GM21619 (cell line): ENCODE results near the gene TMC2.
"Not testable (repeated sequence)": the region's sequence is repeated elsewhere in the genome, so short reads cannot be mapped to it uniquely, and the experiment has no call there.

Experiments
- ATAC-seq: cut with Tn5 transposase; IDR thresholded peaks from one replicate; pipeline ENCODE4 v1.9.1; 2021; ENCODE audit not compliant: unreplicated experiment

The TMC2 gene, protein sequence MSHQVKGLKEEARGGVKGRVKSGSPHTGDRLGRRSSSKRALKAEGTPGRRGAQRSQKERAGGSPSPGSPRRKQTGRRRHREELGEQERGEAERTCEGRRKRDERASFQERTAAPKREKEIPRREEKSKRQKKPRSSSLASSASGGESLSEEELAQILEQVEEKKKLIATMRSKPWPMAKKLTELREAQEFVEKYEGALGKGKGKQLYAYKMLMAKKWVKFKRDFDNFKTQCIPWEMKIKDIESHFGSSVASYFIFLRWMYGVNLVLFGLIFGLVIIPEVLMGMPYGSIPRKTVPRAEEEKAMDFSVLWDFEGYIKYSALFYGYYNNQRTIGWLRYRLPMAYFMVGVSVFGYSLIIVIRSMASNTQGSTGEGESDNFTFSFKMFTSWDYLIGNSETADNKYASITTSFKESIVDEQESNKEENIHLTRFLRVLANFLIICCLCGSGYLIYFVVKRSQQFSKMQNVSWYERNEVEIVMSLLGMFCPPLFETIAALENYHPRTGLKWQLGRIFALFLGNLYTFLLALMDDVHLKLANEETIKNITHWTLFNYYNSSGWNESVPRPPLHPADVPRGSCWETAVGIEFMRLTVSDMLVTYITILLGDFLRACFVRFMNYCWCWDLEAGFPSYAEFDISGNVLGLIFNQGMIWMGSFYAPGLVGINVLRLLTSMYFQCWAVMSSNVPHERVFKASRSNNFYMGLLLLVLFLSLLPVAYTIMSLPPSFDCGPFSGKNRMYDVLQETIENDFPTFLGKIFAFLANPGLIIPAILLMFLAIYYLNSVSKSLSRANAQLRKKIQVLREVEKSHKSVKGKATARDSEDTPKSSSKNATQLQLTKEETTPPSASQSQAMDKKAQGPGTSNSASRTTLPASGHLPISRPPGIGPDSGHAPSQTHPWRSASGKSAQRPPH

DNA sequence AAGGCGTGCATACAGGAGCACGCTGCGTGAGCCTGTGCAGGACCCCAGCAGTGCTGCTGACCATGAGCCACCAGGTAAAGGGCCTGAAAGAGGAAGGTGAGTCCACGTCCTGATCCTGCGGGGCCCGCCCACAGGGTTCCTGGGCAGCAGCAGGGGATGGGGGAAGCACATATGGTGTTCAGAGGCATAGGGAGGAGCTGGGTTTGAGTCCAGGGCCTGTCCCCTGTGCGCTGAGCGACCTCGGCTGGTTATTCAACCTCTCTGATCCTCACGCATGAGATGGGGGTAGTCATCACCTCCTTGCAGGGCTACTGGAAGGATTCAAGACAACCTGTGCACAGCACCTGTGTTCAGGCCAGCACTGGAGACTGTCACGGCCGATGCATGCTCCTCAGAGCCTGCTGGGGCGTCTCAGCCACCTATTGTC lies at the start of gene TMC2:
TSS of gene TMC2 (plus strand) at position 14 of the 427 bp plus-strand sequence. CDS start at position 63, 49 bp downstream.
- ATAC-seq: no peak

DNA sequence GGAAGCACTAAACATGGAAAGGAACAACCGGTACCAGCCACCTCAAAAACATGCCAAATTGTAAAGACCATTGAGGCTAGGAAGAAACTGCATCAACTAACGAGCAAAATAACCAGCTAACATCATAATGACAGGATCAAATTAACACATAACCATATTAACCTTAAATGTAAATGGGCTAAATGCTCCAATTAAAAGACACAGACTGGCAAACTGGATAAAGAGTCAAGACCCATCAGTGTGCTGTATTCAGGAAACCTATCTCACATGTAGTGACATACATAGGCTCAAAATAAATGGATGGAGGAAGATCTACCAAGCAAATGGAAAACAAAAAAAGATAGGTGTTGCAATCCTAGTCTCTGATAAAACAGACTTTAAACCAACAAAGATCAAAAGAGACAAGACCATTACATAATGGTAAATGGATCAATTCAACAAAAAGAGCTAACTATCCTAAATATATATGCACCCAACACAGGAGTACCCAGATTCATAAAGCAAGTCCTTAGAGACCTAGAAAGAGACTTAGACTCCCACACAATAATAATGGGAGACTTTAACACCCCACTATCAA lies 33.5 kb upstream of the TMC2 start:
- ATAC-seq: not testable (repeated sequence)

DNA sequence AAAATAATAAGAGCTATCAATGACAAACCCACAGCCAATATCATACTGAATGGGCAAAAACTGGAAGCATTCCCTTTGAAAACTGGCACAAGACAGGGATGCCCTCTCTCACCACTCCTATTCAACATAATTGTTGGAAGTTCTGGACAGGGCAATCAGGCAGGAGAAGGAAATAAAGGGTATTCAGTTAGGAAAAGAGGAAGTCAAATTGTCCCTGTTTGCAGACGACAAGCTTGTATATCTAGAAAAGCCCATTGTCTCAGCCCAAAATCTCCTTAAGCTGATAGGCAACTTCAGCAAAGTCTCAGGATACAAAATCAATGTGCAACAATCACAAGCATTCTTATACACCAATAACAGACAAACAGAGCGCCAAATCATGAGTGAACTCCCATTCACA lies 31.6 kb upstream of the TMC2 start:
- ATAC-seq: not testable (repeated sequence)

DNA sequence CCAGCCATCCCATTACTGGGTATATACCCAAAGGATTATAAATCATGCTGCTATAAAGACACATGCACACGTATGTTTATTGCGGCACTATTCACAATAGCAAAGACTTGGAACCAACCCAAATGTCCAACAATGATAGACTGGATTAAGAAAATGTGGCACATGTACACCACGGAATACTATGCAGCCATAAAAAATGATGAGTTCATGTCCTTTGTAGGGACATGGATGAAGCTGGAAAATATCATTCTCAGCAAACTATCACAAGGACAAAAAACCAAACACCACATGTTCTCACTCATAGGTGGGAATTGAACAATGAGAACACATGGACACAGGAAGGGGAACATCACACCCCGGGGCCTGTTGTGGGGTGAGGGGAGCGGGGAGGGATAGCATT lies 29.9 kb upstream of the TMC2 start:
- ATAC-seq: not testable (repeated sequence)

GRCh38 chr20:2507464-2507863 lies 28.9 kb upstream of the TMC2 start:
- no peak for ATAC-seq

GRCh38 chr20:2507875-2508630 lies 28.3 kb upstream of the TMC2 start:
- ATAC-seq: no peak

GRCh38 chr20:2508631-2509467 lies 27.5 kb upstream of the TMC2 start, which contains the start of gene ZNF343:
ZNF343 (minus strand) TSS chr20:2508915; CDS start chr20:2493895, 15,020 bp downstream.
- ATAC-seq: peak; percentile 95

- no peak for ATAC-seq
Measured at GRCh38 chr20:2509468-2509781, 26.9 kb upstream of the TMC2 start.

DNA sequence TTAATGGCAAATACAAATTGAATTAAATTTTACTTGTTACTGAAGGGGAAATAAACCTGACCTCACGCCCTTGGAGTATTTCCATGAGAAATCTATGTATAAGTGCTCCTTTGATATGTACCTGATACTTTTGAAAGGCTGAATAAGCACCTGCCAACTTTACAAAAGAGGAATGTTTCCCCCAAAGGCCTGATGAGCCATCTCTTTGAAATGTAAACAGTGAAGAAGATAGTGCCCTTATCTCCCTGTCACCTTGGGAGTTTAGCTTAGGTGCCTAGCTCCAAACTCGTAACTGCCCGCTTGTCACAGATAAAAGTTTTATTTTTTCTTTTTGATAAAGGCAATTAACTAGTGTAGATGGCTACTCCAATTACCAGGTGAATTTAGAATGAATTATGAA lies 26.6 kb upstream of the TMC2 start:
- ATAC-seq: no peak

GRCh38 chr20:2515203-2515602 lies 21.2 kb upstream of the TMC2 start:
- no peak for ATAC-seq

GRCh38 chr20:2516399-2516798 lies 20.0 kb upstream of the TMC2 start:
- no peak for ATAC-seq

GRCh38 chr20:2518096-2518495 lies 18.3 kb upstream of the TMC2 start:
- no peak for ATAC-seq

- no peak for ATAC-seq
Measured at GRCh38 chr20:2518558-2518957, 17.8 kb upstream of the TMC2 start.

DNA sequence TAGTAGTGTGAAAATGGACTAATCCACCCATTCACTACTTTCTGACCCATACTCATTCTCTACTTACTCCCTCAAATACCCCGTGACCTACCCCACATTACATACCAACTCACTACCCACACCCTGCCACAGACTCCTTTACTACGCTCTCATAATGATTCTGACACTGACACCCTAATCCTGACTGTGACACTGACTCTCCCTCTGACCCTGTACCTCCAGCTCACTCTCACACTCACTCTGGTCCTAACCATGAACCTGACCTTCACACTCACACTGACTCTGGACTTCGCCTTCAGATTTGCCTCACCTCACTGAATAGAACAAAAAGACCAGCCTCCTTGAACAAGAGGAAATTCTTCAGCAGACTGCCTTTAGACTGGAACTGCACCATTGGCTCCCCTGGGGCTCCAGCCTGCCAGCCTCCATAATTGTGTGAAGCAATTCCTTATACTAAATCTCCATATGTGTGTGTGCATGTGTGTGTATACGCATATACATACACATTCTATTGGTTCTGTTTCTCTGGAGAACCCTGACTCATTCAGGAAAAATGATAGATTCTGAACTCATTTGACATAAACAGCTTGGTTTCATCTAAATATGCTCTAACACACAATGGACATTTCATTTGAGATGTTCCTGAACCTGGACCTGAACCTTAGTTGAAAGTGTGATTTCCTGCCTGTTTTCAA lies 17.1 kb upstream of the TMC2 start:
- ATAC-seq: no peak

GRCh38 chr20:2520617-2521016 lies 15.8 kb upstream of the TMC2 start:
- no peak for ATAC-seq

DNA sequence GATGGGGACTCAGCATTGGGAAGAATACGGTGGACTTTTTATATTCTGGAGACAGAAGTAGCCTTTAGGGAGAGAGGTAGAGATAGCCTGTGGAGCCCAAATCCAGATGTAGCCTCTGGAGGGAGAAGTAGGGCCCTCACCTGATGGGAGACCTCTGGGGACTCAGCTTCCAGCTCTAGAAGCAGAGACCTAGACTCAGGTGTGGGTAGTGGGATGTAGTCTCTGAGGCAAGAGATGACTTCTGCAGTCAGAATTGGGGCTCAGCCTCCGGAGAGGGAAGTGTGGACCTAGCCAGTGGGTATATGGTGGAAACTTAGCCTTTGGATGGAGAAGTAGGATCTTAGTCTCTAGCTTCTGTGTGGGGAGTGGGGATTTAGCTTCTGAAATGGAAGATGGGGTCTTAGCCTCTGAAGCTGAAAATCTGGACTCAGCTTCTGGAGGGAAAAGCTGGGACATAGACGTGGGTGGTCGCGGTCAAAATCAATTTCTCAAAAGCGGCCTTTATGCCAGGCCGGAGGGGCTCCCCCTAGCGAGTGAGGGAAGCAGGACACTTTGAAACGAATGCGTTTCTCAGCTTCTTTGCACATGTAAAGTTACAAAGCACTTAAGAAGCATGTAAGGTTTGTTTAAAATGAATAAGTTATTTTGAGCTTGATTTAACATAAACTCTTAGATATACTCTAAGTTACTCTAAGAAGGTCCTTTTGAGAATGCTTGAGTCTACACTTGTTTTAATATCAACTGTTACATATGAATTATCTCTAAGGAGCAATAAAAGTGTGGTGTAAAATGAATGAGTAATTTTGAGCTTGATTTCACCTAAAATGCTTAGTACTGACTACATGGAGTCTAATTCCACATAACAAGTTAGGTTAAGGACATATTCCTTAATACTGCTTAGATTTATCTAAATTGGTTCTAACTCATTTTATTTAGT lies 14.7 kb upstream of the TMC2 start:
- no peak for ATAC-seq

- not testable (repeated sequence) for ATAC-seq
Measured at GRCh38 chr20:2522826-2523429, 13.4 kb upstream of the TMC2 start.
